Measurements from ENCODE around the gene ARF1. TPM values are rescaled to one million over a fixed set of nuclear protein-coding genes. Genes with fewer than 3 reads are reported as not detected.

ARF1 gene
- total and polyA plus RNA-seq, 2 of the 8 experiments (the other 6 are each of a cell fraction or from before 2014, with no cell fraction given), result 265 to 471 TPM

DNA sequence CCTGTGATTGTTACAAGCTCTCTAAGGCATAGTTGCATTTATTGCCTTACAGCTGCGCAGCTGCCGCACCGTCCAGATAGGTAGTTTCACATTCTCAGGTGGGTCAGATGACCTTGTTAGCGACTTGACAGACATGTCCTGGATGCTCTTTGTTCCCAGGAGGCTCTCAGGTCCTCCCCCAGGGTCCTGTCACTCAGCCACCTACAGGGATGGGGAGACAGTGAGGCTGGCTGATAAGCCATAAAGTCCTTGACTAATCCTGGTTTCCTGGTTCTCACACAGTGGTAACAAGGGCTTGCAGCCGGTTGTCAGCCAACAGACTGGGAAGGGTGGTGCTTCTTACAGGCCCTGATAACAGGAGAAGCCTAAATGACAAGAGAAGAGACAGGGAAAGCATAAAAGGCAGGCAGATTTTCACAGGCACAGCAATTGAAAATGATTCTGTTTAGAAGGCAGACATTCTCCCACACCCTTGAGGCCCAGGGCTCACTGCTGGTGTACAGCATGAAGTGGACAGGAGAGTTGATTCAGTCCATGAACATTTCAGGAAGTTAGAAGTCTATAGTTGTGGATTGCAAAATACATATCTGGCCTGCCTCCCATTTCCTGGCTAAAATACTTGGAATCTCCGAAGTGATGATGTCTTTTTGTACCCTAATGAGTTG lies 2.9 kb downstream of the ARF1 start:
- FAIRE-seq, result no peak
- Histone ChIP-seq H3K4me3 (ENCODE audit: extremely low read depth in 1 of 4, insufficient read depth in 2 of 4, low read depth in 3 of 4, low read length in 4 of 4) (no peak overlapping the region), H4K5ac (ENCODE audit: insufficient read length, low read depth, low read length) (no peak overlapping the region)
- TF ChIP-seq SIX5 (IDR thresholded peaks at IDR 0.05; ENCODE audit: low read depth, low read length), result no peak
- no peak for TF ChIP-seq CTBP2 (IDR thresholded peaks at IDR 0.05; ENCODE audit: borderline replicate concordance, insufficient read depth, insufficient read length, low read length)
- no peak for TF ChIP-seq HDAC6 (IDR thresholded peaks at IDR 0.05; ENCODE audit: low read depth, low read length)
- TF ChIP-seq ZNF274 (IDR thresholded peaks at IDR 0.05; ENCODE audit: borderline replicate concordance, extremely low read depth, low read length), result no peak
- no peak for TF ChIP-seq CBX5 (IDR thresholded peaks at IDR 0.05; ENCODE audit: low read depth, low read length)
- TF ChIP-seq, protein P1, sequence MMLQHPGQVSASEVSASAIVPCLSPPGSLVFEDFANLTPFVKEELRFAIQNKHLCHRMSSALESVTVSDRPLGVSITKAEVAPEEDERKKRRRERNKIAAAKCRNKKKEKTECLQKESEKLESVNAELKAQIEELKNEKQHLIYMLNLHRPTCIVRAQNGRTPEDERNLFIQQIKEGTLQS (IDR thresholded peaks at IDR 0.05; ENCODE audit: insufficient read depth, low read depth, low read length), result no peak
- TF ChIP-seq CBX8 (IDR thresholded peaks at IDR 0.05; ENCODE audit: borderline replicate concordance, low read depth, low read length), result no peak
- TF ChIP-seq RXRA (IDR thresholded peaks at IDR 0.05; ENCODE audit: insufficient read depth, low read depth, low read length), result no peak

More for the DNA sequence above, 2.9 kb downstream of the ARF1 start:
- Histone ChIP-seq H3K4me2 (ENCODE audit: insufficient read depth in 1 of 2, low read depth in 2 of 2, low read length in 2 of 2) (peak overlapping the region in 1 of 2 experiments; percentile 73; a peak in 1 of 4 replicates), H2AK5ac (ENCODE audit: low read depth, low read length) (no peak overlapping the region), H3K18ac (ENCODE audit: extremely low read depth, low read length) (no peak overlapping the region), H3K36me3 (ENCODE audit: control insufficient read depth in 2 of 4, insufficient read depth in 4 of 4, low read length in 3 of 4) (no peaks in the 10 kb centered on the region), H3K14ac (ENCODE audit: insufficient read length) (no peak overlapping the region), H3K27me3 (replicated peaks in 1 of 4; ENCODE audit: control insufficient read depth in 3 of 4, extremely low read depth in 1 of 4, insufficient read depth in 3 of 4, low read length in 3 of 4) (no peaks in the 10 kb centered on the region), H3K9me3 (ENCODE audit: insufficient read depth in 2 of 2, low read depth in 1 of 2, low read length in 1 of 2) (no peaks in the 10 kb centered on the region), H3K4ac (replicated peaks; ENCODE audit: insufficient read length, low read depth, low read length) (no peak overlapping the region), H4K8ac (ENCODE audit: extremely low read depth, insufficient read depth, low read length) (no peak overlapping the region), H3K23ac (ENCODE audit: insufficient read length) (no peak overlapping the region), H4K20me1 (replicated peaks in 1 of 2; ENCODE audit: control insufficient read depth in 1 of 2, insufficient read depth in 2 of 2, low read length in 2 of 2) (peaks cover 52 to 68% of the 10 kb centered on the region in 2 experiments), H2AFZ (ENCODE audit: low read length) (no peak overlapping the region), H2BK12ac (ENCODE audit: low read depth, low read length) (no peak overlapping the region), H4K91ac (replicated peaks; ENCODE audit: insufficient read length, low read length) (no peak overlapping the region), H3K79me1 (ENCODE audit: low read depth, low read length) (peaks cover 26% of the 10 kb centered on the region), H2BK120ac (replicated peaks; ENCODE audit: low read depth, low read length) (no peak overlapping the region), H3K79me2 (ENCODE audit: control insufficient read depth in 1 of 2, insufficient read depth in 2 of 2, low read length in 2 of 2) (peaks cover 75 to 77% of the 10 kb centered on the region in 2 experiments), H2BK5ac (ENCODE audit: low read depth, low read length) (no peak overlapping the region), H3K4me1 (replicated peaks in 1 of 4; ENCODE audit: control insufficient read depth in 3 of 4, insufficient read depth in 4 of 4, low read length in 3 of 4) (peaks cover 7 to 22% (median 10%) of the 10 kb centered on the region in 4 experiments), H3K27ac (ENCODE audit: low read depth, low read length) (no peak overlapping the region), H2BK20ac (ENCODE audit: low read length) (no peak overlapping the region), H3K9ac (replicated peaks in 1 of 4; ENCODE audit: extremely low read depth in 1 of 4, low read depth in 3 of 4, low read length in 3 of 4) (no peak overlapping the region; a peak in 1 of 7 replicates), H3K23me2 (ENCODE audit: low read depth, low read length) (peaks cover 15% of the 10 kb centered on the region), H2BK15ac (ENCODE audit: low read length) (no peak overlapping the region), H3K56ac (replicated peaks; ENCODE audit: insufficient read length, low read depth, low read length) (no peak overlapping the region)
- POLR2A ChIA-PET (ENCODE audit: partially characterized antibody), result interaction anchor here (2.2 to 4.3 kb wide), 2 partner anchors 14 to 21 kb away, joined by 7 to 27 read pairs; no protein-coding TSS in a partner anchor
- WGBS, 2 experiments (ENCODE audit: extremely low coverage in 1 of 2, insufficient coverage in 1 of 2, insufficient read length in 1 of 2, insufficient replicate concordance in 2 of 2, low coverage in 1 of 2, low lambda C conversion rate in 2 of 2, missing lambda C conversion rate in 1 of 2), result 88% methylated on average over 6 of the region's 6 CpGs; no CpG with 5 or more reads in 1 of the 2 experiments
- CTCF ChIA-PET (ENCODE audit: partially characterized antibody), result interaction anchor here (1.6 to 2.2 kb wide), 3 partner anchors 13 to 85 kb away, joined by 4 to 8 read pairs (median 7); no protein-coding TSS in a partner anchor
- no peak for DNase-seq (ENCODE audit: low read depth in 1 of 2, low spot score in 2 of 2)
